BLaER1 (cell line): ENCODE data around the gene TIPARP.

Source experiments
- H3K27ac ChIP-seq: shearing (Covaris generic); formaldehyde crosslinking; 2 replicates; pipeline ENCODE4 v1.8.1; 2022
- H3K27me3 ChIP-seq: shearing (Covaris generic); formaldehyde crosslinking; 2 replicates; pipeline ENCODE4 v1.8.1; 2022
- H3K36me3 ChIP-seq: shearing (Covaris generic); formaldehyde crosslinking; 2 replicates; pipeline ENCODE4 v1.8.1; 2022
- H3K4me1 ChIP-seq: shearing (Covaris generic); formaldehyde crosslinking; 2 replicates; pipeline ENCODE4 v1.8.1; 2022
- H3K4me2 ChIP-seq: shearing (Covaris generic); formaldehyde crosslinking; 2 replicates; pipeline ENCODE4 v1.8.1; 2022
- H3K4me3 ChIP-seq: shearing (Covaris generic); formaldehyde crosslinking; 2 replicates; pipeline ENCODE4 v1.8.1; 2022
- H3K9ac ChIP-seq: shearing (Covaris generic); formaldehyde crosslinking; 2 replicates; pipeline ENCODE4 v1.8.1; 2022
- H3K9me3 ChIP-seq: shearing (Covaris generic); formaldehyde crosslinking; 2 replicates; pipeline ENCODE4 v1.8.1; 2022
- H4K20me1 ChIP-seq: shearing (Covaris generic); formaldehyde crosslinking; 2 replicates; pipeline ENCODE4 v1.8.1; 2022
- Cebpa-rat ChIP-seq: shearing (Covaris generic); IDR thresholded peaks from 2 replicates; pipeline ENCODE4 v1.8.1; 2022

The TIPARP gene

GRCh38 chr3:156685752-156686151 lies 11.4 kb downstream of the TIPARP start:
- no peak for TF ChIP-seq Cebpa-rat
- Histone ChIP-seq H3K27ac (no peak overlapping the region), H3K9me3 (no peaks in the 10 kb centered on the region), H3K36me3 (peaks cover 30% of the 10 kb centered on the region), H3K9ac (no peak overlapping the region), H4K20me1 (peaks cover 88% of the 10 kb centered on the region), H3K4me1 (peaks cover 7% of the 10 kb centered on the region; the same call in 1 of the 2 replicates), H3K27me3 (no peaks in the 10 kb centered on the region), H3K4me3 (no peak overlapping the region), H3K4me2 (no peak overlapping the region)

- H3K9me3 ChIP-seq: no peaks in the 10 kb centered on the region
- peaks cover 7% of the 10 kb centered on the region; the same call in 1 of the 2 replicates for H3K4me1 ChIP-seq
- H4K20me1 ChIP-seq: peaks cover 92% of the 10 kb centered on the region
- peaks cover 26% of the 10 kb centered on the region for H3K36me3 ChIP-seq
- no peak for TF ChIP-seq Cebpa-rat
- H3K9ac ChIP-seq: no peak overlapping the region
- H3K27ac ChIP-seq: no peak overlapping the region
- H3K4me2 ChIP-seq: no peak overlapping the region
- no peaks in the 10 kb centered on the region for H3K27me3 ChIP-seq
- no peak overlapping the region for H3K4me3 ChIP-seq
Measured at GRCh38 chr3:156687023-156687422, 12.6 kb downstream of the TIPARP start.

- Histone ChIP-seq H3K4me2 (no peak overlapping the region), H4K20me1 (peaks cover 77% of the 10 kb centered on the region), H3K4me1 (peaks cover 7% of the 10 kb centered on the region; the same call in 1 of the 2 replicates), H3K4me3 (no peak overlapping the region), H3K27me3 (no peaks in the 10 kb centered on the region), H3K27ac (no peak overlapping the region), H3K9me3 (no peaks in the 10 kb centered on the region), H3K36me3 (peaks cover 33% of the 10 kb centered on the region), H3K9ac (no peak overlapping the region)
- TF ChIP-seq Cebpa-rat: no peak
Measured at GRCh38 chr3:156688632-156689452, 14.5 kb downstream of the TIPARP start.

- TF ChIP-seq Cebpa-rat: no peak
- Histone ChIP-seq H3K9ac (no peak overlapping the region), H3K4me1 (peaks cover 7% of the 10 kb centered on the region; the same call in 1 of the 2 replicates), H4K20me1 (peaks cover 69% of the 10 kb centered on the region), H3K27me3 (no peaks in the 10 kb centered on the region), H3K4me2 (no peak overlapping the region), H3K36me3 (peaks cover 34% of the 10 kb centered on the region), H3K4me3 (no peak overlapping the region), H3K27ac (no peak overlapping the region), H3K9me3 (no peaks in the 10 kb centered on the region)
Measured at GRCh38 chr3:156689608-156690007, 15.2 kb downstream of the TIPARP start.

GRCh38 chr3:156691920-156692319 lies 17.5 kb downstream of the TIPARP start:
- no peak overlapping the region for H3K4me3 ChIP-seq
- no peaks in the 10 kb centered on the region for H3K4me1 ChIP-seq
- no peak for TF ChIP-seq Cebpa-rat
- H3K27ac ChIP-seq: no peak overlapping the region
- no peaks in the 10 kb centered on the region; the same call in 1 of the 2 replicates for H3K9me3 ChIP-seq
- peaks cover 51% of the 10 kb centered on the region for H4K20me1 ChIP-seq
- peaks cover 58% of the 10 kb centered on the region for H3K36me3 ChIP-seq
- H3K4me2 ChIP-seq: no peak overlapping the region
- H3K9ac ChIP-seq: no peak overlapping the region
- H3K27me3 ChIP-seq: no peaks in the 10 kb centered on the region

GRCh38 chr3:156693166-156693565 lies 18.8 kb downstream of the TIPARP start:
- Histone ChIP-seq H3K4me1 (no peaks in the 10 kb centered on the region), H3K9me3 (peaks cover 12% of the 10 kb centered on the region), H3K9ac (no peak overlapping the region), H3K4me2 (no peak overlapping the region), H3K36me3 (peaks cover 61% of the 10 kb centered on the region), H3K27ac (no peak overlapping the region), H3K4me3 (no peak overlapping the region), H4K20me1 (peaks cover 38% of the 10 kb centered on the region), H3K27me3 (no peaks in the 10 kb centered on the region)
- no peak for TF ChIP-seq Cebpa-rat

GRCh38 chr3:156694536-156694935 lies 20.1 kb downstream of the TIPARP start:
- Histone ChIP-seq H3K9me3 (peaks cover 16% of the 10 kb centered on the region), H4K20me1 (peaks cover 26% of the 10 kb centered on the region), H3K9ac (no peak overlapping the region), H3K36me3 (peaks cover 64% of the 10 kb centered on the region), H3K27me3 (no peaks in the 10 kb centered on the region), H3K4me2 (no peak overlapping the region), H3K4me1 (no peaks in the 10 kb centered on the region), H3K27ac (no peak overlapping the region), H3K4me3 (no peak overlapping the region)
- TF ChIP-seq Cebpa-rat: no peak

- 0 out of 2 replicates have a peak, but pooled peaks cover 6% of the 10 kb centered on the region for H4K20me1 ChIP-seq
- no peak overlapping the region for H3K4me3 ChIP-seq
- H3K9ac ChIP-seq: no peak overlapping the region
- H3K4me1 ChIP-seq: 0 out of 2 replicates have a peak, but pooled peaks cover 4% of the 10 kb centered on the region
- H3K27ac ChIP-seq: no peak overlapping the region
- no peaks in the 10 kb centered on the region for H3K27me3 ChIP-seq
- TF ChIP-seq Cebpa-rat: no peak
- H3K9me3 ChIP-seq: peaks cover 12% of the 10 kb centered on the region
- H3K4me2 ChIP-seq: no peak overlapping the region
- H3K36me3 ChIP-seq: peaks cover 85% of the 10 kb centered on the region
Measured at GRCh38 chr3:156702367-156702766, 28.0 kb downstream of the TIPARP start.

GRCh38 chr3:156704370-156705036 lies 30.1 kb downstream of the TIPARP start:
- H3K36me3 ChIP-seq: peaks cover 73% of the 10 kb centered on the region
- H3K4me1 ChIP-seq: 0 out of 2 replicates have a peak, but pooled peaks cover 4% of the 10 kb centered on the region

More at GRCh38 chr3:156704370-156705036, 30.1 kb downstream of the TIPARP start:
- Histone ChIP-seq H3K4me2 (no peak overlapping the region), H3K27ac (no peak overlapping the region), H3K9ac (no peak overlapping the region), H3K4me3 (no peak overlapping the region), H3K9me3 (no peaks in the 10 kb centered on the region), H3K27me3 (no peaks in the 10 kb centered on the region), H4K20me1 (0 out of 2 replicates have a peak, but pooled peaks cover 6% of the 10 kb centered on the region)
- no peak for TF ChIP-seq Cebpa-rat
